LNCAP (cell line): Measurements from ENCODE around the gene MARCHF4.

Source experiments
- TF ChIP-seq, protein P1 (sequence below): fragments of 450-650 bp; IDR thresholded peaks from 2 replicates; pipeline ENCODE4 v1.5.1; 2017; ENCODE audit warnings: mild to moderate bottlenecking

Gene MARCHF4

DNA sequence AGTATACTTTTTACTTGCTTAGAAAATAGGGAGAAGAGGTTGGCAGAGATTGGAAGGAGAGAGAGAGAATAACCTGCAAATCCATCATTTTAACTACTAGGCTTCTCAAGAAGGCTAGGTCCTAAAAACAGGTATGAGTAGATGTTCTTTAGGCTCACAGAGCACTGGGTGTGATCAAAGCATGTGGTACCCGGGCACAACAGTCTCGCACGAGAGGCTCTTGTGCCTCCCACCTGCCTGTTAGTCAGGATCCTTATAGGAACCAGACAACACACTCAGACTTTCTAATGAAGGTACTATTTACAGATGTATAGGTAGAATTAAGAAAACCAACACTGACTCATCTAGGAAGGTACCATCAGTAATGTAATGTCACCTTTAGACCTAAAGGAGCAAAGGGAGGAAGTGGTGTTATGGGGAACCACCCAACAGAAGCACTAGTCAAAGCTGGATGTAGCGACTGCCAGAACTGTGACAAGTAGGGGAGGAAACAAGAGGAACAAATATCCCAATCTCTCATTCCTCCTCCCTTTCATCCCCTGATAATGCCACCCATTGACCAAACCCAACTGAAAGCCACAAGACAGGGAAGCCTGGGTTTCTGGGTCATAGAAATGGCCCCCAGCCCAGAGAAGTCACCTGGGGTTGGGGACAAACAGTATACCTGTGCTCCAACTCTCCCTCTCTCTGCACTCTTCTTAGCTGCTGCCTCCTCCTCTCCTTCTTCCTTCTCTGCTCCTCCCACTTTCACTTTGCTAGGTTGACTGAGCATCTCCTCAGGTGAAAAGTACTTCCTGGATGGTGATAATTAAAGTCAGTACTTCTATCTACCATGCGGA, 16.0 kb upstream of the MARCHF4 start:
- TF ChIP-seq, protein P1, sequence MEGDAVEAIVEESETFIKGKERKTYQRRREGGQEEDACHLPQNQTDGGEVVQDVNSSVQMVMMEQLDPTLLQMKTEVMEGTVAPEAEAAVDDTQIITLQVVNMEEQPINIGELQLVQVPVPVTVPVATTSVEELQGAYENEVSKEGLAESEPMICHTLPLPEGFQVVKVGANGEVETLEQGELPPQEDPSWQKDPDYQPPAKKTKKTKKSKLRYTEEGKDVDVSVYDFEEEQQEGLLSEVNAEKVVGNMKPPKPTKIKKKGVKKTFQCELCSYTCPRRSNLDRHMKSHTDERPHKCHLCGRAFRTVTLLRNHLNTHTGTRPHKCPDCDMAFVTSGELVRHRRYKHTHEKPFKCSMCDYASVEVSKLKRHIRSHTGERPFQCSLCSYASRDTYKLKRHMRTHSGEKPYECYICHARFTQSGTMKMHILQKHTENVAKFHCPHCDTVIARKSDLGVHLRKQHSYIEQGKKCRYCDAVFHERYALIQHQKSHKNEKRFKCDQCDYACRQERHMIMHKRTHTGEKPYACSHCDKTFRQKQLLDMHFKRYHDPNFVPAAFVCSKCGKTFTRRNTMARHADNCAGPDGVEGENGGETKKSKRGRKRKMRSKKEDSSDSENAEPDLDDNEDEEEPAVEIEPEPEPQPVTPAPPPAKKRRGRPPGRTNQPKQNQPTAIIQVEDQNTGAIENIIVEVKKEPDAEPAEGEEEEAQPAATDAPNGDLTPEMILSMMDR, result no peak

DNA sequence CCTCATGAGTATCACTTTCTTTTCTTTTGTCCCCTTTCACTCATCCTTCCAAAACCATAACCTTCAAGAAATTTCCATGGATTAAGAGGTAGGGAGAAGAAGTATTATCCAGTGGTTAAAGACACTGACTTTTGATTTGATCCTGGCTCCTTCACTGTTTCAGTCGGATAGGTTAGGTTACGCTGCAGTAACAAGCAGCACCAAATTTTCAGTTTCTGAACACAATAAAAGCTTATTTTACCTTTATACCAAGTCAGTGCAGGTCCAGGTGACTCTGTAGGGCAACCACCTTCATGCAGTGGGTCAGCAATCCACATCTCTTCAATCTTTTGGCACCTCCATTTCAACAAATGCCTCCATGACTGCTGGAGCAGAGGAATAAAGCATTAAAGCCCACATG, 15.0 kb upstream of the MARCHF4 start:
- TF ChIP-seq, protein P1, result no peak

DNA sequence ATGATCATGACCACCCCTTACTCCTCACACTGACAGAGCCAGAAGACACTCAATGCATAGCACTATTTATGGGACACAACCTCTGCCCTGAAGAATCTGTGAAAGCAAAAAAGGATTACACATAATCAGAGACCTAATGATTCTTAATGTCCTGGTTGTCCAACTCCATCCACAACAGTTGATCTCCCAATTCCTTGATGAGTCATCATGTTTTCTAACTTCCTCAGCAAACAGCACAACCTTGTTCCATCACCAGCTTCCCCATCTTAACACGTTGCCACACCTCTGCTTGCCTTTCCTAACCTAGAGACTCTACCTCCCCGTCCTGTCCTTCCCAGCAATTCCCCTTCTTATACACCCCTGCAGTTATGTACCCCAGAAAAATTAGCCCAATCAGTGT, 13.2 kb upstream of the MARCHF4 start:
- TF ChIP-seq, protein P1, result no peak

DNA sequence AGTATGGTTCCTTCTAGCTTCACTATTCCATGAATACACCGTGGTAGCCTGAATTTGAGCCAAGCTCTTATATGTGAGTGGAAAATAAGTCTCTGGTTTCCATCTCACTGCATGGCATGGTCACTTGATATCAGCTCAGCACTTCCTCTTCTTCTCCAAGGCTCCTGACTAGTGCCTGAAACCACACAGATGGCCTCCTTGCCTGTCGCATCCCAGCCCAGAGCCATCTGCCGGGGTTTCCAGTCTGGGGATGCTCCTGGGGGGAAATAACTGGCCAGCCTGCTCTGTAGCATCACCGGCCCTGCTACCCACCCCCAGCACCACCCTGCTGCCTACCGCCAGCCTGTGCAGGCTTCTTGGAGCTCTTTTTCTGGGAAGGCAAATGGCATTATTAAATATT, 7.7 kb upstream of the MARCHF4 start:
- TF ChIP-seq, protein P1, result no peak

DNA sequence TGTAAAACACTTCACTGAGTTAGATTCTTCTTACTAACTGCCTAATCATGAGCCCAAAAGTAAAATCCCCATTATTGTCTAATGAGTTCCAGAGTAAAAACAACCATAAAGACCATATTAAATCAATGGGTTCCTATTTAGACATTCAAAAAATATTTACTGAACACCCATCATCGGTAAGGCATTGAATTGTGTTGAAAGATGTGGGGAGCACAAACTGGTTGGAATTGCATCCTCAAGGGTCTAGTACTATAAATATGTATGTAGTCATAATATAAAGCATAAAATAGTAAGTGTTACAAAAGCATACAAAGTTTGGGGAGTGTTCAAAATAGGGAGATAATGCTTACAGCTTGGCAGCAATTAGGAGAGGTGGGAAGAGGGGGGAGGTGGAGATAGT, 3.0 kb upstream of the MARCHF4 start:
- TF ChIP-seq, protein P1, result no peak

DNA sequence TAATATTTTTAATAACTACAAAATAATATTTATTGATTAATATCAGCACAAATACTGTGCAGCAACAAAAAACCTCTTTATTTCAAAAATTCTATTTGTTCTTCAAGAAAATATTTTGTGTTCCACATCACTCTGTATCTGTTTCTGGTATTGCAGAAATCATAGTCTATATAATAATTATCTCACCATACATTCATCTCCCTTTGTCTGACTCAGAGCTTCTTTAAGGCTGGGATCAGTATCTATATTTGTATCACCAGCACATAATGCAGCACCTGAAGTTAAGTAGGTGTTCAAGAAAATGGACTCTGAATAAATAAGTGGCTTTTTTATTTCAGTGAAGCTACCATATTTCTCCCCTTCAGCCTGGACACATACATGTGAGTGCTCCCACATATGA, 1.6 kb upstream of the MARCHF4 start:
- TF ChIP-seq, protein P1, result no peak

DNA sequence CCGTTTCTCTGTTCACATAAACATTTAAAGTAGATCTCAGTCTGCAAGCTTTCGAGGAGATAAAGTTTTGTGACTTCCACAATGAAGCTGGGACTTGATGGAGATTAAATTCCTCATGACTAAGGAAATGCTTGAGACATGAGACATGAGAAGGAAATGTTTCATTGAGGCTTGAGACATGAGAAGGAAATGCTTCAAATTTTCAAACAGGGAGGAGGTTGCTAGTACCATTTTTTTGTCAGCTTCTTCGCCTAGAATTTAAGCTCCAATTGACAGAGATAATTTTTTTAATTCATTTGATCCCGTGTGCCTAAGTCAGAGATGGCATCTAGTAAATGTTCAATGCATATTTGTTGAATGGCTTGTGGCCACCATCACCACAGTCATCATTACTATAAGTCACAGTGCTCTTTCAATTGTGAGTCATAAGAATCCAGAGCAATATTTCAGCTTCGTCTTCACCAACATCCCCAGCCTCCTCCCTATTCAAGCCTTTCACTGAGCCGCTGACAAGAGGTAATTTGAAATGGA, 543 bp upstream of the MARCHF4 start:
- TF ChIP-seq, protein P1, result no peak
